Measurements from ENCODE around the gene NHLRC4. TPM values are rescaled to one million over a fixed set of nuclear protein-coding genes. Genes with fewer than 3 reads are reported as not detected.

Gene NHLRC4
- total and polyA plus RNA-seq, 2 of the 13 experiments (the other 11 are each of a cell fraction or from before 2014, with no cell fraction given), result 0.40 to 0.59 TPM

- TF ChIP-seq AFF4 (CRISPR knock-in tag; IDR thresholded peaks at IDR 0.05) (no peak), NR2C2 (CRISPR knock-in tag; IDR thresholded peaks at IDR 0.05; ENCODE audit: borderline replicate concordance) (peak; percentile 31; the same call in 1 of the 2 replicates), ZNF180 (CRISPR knock-in tag; IDR thresholded peaks at IDR 0.05; ENCODE audit: borderline replicate concordance, low read depth) (peak; percentile 91; the same call in 1 of the 2 replicates), FOXK2 (IDR thresholded peaks at IDR 0.05) (no peak), ZNF34 (CRISPR knock-in tag; IDR thresholded peaks at IDR 0.05; ENCODE audit: borderline replicate concordance) (no peak), NR2F1 (CRISPR knock-in tag; IDR thresholded peaks at IDR 0.05) (no peak), ZNF3 (CRISPR knock-in tag; IDR thresholded peaks at IDR 0.05) (no peak), GATAD2A (CRISPR knock-in tag; IDR thresholded peaks at IDR 0.05) (peak; percentile 42; the same call in 1 of the 2 replicates), MZF1 (CRISPR knock-in tag; IDR thresholded peaks at IDR 0.05; ENCODE audit: borderline replicate concordance) (no peak), ATF1 (CRISPR knock-in tag; IDR thresholded peaks at IDR 0.05) (no peak), DNMT1 (CRISPR knock-in tag; IDR thresholded peaks at IDR 0.05) (no peak), BCL6 (CRISPR knock-in tag; IDR thresholded peaks at IDR 0.05) (peak; percentile 49; the same call in 1 of the 2 replicates), ZBTB42 (CRISPR knock-in tag; IDR thresholded peaks at IDR 0.05) (no peak), ZNF317 (CRISPR knock-in tag; IDR thresholded peaks at IDR 0.05) (no peak)
- TF ChIP-seq, protein P1, sequence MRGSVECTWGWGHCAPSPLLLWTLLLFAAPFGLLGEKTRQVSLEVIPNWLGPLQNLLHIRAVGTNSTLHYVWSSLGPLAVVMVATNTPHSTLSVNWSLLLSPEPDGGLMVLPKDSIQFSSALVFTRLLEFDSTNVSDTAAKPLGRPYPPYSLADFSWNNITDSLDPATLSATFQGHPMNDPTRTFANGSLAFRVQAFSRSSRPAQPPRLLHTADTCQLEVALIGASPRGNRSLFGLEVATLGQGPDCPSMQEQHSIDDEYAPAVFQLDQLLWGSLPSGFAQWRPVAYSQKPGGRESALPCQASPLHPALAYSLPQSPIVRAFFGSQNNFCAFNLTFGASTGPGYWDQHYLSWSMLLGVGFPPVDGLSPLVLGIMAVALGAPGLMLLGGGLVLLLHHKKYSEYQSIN (CRISPR knock-in tag; IDR thresholded peaks at IDR 0.05; ENCODE audit: borderline replicate concordance), result no peak
- TF ChIP-seq, protein P2, sequence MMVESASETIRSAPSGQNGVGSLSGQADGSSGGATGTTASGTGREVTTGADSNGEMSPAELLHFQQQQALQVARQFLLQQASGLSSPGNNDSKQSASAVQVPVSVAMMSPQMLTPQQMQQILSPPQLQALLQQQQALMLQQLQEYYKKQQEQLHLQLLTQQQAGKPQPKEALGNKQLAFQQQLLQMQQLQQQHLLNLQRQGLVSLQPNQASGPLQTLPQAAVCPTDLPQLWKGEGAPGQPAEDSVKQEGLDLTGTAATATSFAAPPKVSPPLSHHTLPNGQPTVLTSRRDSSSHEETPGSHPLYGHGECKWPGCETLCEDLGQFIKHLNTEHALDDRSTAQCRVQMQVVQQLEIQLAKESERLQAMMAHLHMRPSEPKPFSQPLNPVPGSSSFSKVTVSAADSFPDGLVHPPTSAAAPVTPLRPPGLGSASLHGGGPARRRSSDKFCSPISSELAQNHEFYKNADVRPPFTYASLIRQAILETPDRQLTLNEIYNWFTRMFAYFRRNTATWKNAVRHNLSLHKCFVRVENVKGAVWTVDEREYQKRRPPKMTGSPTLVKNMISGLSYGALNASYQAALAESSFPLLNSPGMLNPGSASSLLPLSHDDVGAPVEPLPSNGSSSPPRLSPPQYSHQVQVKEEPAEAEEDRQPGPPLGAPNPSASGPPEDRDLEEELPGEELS (CRISPR knock-in tag; IDR thresholded peaks at IDR 0.05), result no peak
- TF ChIP-seq, protein P3, sequence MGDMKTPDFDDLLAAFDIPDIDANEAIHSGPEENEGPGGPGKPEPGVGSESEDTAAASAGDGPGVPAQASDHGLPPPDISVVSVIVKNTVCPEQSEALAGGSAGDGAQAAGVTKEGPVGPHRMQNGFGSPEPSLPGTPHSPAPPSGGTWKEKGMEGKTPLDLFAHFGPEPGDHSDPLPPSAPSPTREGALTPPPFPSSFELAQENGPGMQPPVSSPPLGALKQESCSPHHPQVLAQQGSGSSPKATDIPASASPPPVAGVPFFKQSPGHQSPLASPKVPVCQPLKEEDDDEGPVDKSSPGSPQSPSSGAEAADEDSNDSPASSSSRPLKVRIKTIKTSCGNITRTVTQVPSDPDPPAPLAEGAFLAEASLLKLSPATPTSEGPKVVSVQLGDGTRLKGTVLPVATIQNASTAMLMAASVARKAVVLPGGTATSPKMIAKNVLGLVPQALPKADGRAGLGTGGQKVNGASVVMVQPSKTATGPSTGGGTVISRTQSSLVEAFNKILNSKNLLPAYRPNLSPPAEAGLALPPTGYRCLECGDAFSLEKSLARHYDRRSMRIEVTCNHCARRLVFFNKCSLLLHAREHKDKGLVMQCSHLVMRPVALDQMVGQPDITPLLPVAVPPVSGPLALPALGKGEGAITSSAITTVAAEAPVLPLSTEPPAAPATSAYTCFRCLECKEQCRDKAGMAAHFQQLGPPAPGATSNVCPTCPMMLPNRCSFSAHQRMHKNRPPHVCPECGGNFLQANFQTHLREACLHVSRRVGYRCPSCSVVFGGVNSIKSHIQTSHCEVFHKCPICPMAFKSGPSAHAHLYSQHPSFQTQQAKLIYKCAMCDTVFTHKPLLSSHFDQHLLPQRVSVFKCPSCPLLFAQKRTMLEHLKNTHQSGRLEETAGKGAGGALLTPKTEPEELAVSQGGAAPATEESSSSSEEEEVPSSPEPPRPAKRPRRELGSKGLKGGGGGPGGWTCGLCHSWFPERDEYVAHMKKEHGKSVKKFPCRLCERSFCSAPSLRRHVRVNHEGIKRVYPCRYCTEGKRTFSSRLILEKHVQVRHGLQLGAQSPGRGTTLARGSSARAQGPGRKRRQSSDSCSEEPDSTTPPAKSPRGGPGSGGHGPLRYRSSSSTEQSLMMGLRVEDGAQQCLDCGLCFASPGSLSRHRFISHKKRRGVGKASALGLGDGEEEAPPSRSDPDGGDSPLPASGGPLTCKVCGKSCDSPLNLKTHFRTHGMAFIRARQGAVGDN (CRISPR knock-in tag; IDR thresholded peaks at IDR 0.05), result peak; percentile 83
Measured at GRCh38 chr16:533391-534123, 33.2 kb upstream of the NHLRC4 start (continued).
